Stimulated activated CD4-positive, alpha-beta T cell treated with anti-CD3 and anti-CD28 coated beads, Interleukin-4, amount 100 ng/mL, for 24 hours (primary cell): ENCODE measurements around the gene NCKAP5L.
"Not testable (repeated sequence)": the region's sequence is repeated elsewhere in the genome, so short reads cannot be mapped to it uniquely, and the experiment has no call there.

Experiments used
- DNase-seq: peaks from one replicate; pipeline ENCODE4 v3.0.0-alpha.2; 2020

Gene NCKAP5L

GRCh38 chr12:49777341-49777740, 50.9 kb downstream of the NCKAP5L start:
- no peak for DNase-seq

DNA sequence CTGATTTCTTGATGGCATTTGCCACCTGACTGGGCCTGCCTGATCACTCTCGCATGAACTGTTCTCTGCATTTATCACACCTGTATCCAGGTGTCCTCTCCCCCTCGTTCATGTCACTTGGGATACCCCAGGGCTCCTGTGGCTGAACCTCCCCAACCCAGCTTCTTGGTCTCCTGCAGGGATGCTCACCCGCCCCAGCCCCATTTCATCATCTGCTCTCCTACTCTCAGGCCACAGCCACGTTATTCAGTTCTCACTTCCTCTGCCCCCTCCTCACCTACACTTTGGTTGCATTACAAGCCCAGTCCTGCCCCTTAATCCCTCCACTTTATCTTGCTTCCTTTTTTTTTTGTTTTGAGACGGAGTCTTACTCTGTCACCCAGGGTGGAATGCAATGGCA, 51.4 kb downstream of the NCKAP5L start:
- DNase-seq, result no peak

- DNase-seq, result peak; percentile 59
These were observed 51.8 kb downstream of the NCKAP5L start for GRCh38 chr12:49776413-49776812.

DNA sequence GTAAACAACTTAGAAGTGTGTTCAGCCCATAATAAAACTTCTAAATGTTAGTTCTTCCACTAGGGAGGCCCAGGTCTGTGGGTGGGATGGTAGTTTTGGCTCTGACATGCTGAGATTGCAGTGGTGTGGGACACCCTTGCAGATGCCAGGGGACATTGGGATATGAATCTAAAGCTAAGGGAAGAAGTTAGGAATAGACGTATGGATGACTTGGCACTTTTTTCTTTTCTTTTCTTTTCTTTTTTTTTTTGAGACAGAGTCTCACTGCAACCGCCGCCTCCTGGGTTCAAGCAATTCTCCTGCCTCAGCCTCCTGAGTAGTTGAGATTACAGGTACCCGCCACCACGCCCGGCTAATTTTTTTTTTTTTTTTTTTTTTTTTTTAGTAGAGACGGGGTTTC, 55.1 kb downstream of the NCKAP5L start:
- DNase-seq, result not testable (repeated sequence)

DNA sequence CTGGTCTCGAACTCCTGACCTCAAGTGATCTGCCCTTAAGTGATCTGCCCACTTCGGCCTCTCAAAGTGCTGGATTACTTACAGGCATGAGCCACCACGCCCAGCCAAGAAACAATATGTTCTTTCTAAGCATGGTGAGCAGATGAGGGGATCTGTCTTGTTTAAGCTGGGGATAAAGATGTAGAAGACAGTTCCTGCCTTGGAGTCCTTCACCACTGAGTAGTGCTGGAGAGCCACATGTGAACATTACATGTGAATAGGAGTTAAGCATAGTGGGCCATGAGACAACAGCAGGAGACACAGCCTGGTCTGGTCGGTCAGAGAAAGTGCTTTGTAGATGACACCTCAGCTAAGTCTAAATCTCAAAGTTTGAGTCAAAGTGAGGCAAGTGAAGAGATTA, 60.9 kb downstream of the NCKAP5L start:
- no peak for DNase-seq

DNA sequence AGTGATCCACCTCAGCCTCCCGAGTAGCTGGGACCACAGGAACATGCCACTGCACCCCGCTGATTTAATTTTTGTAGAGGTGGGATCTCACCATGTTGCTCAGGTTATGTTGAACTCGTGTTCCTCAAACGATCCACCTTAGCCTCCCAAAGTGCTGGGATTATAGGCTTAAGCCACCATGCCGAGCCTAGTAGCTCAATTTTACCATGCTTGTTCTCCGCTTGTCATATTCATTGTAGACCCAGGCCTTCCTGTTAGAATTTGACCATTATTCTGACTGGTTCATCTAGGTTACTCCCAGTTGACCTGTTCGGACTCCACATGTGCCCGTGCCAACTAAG, 62.1 kb downstream of the NCKAP5L start:
- no peak for DNase-seq

GRCh38 chr12:49764126-49764525, 64.1 kb downstream of the NCKAP5L start:
- DNase-seq, result no peak

DNA sequence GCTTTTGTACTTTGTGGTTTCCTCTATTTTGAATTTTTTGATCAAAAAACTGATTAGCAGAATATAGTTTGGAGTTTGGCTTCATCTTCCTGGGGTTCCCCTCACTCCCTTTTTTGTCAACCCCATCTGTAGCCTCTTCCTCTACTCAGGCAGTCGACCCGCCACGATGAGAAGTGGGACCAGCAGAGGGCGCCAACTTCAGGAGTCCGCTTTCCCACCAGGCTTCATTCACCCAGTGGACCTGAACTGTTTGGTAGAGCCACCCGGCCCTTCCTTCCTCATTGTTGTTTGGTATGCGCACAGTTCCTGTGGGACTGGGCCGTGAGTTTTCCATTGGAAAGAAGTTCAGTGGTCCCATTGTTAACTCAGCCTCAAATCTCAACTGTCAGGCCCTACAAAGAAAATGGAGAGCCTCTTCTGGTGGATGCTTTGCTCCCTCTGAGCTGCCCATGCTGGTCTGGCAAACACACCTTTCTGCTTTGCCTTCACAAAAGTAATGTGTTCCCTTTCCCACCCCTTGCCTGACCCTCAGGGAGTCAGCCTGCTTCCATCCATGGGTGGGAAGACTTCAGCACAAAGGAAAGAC, 65.1 kb downstream of the NCKAP5L start:
- DNase-seq, result peak; percentile 82

DNA sequence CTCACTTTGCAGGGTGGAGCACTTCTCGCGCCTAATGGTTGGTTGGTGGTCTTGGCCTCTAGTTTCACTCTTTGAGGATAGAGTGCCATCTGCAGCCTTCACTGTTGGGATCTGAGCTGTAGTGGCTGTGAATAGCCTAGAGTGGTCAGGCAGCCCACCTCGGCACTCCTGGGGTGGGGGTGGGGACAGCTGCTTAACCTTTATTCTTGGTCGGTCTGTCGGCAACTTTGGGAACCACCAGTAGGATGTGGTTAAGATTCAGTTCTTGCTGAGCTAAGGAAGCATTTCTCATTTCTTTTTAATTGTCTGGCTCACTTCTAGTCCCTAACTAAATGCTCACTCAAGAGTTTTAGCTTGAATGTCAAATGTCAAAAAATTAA, 65.8 kb downstream of the NCKAP5L start:
- peak; percentile 30 for DNase-seq

- DNase-seq, result no peak
These were observed 66.3 kb downstream of the NCKAP5L start for GRCh38 chr12:49761677-49762467.

DNA sequence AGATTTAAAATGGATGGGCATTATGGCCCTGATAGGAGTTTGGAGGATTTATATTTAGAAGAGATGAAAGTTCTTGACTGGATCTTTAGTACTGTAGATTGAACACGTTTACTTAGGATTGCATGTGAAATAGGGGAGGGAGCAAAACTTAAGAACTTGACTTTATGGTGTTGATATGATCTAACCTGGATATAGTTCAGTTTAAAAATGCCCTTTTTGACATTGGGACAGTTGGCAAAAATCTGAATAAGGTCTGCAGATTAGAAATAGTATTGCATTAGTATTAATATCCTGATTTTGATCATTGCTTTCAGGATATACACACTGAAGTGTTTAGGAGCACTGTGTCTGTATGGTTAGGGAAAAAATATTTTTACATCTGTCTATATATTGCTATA, 77.2 kb downstream of the NCKAP5L start:
- DNase-seq, result no peak

DNA sequence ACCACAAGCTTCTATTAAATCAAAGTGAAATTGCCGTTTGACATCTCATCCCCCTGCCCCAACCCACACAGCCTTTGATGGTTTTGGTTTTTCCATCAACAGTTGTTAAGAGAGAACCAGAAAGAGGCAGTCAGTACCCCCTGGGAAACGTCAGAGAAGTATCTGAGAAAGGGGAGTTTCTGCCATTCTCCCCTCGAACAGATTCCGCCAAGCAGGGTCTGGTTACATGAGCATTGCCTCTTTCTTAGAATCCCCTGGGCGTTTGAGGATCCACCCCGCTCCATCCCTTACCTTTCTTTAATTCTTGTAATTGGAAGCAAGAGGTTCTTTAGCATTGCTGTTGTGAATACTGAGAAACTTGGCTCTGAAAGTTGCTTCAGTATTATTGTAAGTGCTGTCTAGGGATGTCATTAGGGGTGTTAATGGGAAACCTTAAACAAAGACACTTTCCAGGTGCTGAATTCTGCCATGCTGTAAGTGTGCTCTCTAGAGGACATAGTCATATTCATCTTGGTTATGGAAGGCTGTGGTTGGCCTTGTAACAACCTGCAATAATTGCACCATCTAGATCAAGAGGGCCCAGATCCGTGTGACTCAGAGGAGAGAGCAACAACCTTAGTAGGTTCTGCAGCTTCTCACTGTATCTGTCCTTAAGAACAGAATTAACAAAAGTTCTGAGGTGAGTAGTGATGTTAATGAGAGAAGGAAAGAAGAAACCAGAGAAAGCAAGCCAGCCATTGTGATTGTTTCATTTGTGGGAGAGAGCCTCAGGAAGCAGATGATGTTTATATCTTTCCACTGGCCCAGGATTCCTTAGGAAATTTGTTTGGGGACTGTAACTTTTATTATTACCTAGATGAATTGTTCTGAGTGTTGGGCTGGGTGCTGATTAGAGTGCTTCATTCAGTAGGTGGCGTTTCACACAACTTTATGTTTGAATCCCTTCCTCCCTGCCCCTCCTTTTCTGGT, 77.9 kb downstream of the NCKAP5L start:
- peak; percentile 71 for DNase-seq

DNA sequence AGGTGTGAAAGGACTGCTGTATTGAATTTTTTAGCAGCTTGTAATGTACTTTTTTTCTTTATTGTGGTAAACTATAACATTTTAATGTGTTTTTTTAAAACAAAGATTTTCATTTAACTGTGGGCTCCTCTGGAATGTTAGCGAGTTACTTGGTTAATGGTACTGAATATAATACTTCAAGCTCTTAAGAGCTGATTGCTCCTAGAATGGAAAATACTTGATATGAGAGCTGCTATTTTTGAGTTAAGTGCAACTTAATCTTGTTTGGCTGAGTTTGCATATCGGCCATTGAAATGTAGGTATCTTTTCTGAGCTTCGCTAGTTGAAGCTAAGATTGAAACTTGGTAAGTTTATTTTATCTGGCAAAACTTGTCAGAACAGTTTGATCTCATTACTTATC, 79.4 kb downstream of the NCKAP5L start:
- no peak for DNase-seq

DNA sequence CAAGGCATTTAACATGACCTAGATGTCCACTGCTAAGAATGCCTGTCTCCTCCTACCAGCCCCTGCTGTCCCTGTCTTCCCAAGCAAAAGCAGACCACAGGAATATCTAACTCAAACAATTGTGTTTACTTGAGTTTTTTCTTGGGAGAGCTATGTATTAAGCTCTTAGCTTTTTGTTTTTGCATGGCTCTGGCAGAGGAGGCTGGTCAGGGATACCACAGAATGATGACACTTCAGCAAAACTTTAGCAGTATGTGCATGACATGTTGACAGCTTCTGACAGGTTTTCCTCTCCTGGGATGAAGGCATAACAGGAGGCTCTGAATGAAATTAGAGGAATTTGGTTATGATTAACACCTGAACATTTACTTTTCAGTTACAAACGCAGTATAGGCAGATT, 79.9 kb downstream of the NCKAP5L start:
- DNase-seq, result no peak

- no peak for DNase-seq
These were observed 83.8 kb downstream of the NCKAP5L start for GRCh38 chr12:49744363-49744885.

GRCh38 chr12:49741882-49742620, 86.2 kb downstream of the NCKAP5L start:
- peak; percentile 90 for DNase-seq
